ENCODE measurements around the gene FAM20C. TPM values are rescaled to one million over a fixed set of nuclear protein-coding genes. Genes with fewer than 3 reads are reported as not detected.

FAM20C gene
- total RNA-seq, 1 experiment from 2014 or later, result 62.4 TPM

DNA sequence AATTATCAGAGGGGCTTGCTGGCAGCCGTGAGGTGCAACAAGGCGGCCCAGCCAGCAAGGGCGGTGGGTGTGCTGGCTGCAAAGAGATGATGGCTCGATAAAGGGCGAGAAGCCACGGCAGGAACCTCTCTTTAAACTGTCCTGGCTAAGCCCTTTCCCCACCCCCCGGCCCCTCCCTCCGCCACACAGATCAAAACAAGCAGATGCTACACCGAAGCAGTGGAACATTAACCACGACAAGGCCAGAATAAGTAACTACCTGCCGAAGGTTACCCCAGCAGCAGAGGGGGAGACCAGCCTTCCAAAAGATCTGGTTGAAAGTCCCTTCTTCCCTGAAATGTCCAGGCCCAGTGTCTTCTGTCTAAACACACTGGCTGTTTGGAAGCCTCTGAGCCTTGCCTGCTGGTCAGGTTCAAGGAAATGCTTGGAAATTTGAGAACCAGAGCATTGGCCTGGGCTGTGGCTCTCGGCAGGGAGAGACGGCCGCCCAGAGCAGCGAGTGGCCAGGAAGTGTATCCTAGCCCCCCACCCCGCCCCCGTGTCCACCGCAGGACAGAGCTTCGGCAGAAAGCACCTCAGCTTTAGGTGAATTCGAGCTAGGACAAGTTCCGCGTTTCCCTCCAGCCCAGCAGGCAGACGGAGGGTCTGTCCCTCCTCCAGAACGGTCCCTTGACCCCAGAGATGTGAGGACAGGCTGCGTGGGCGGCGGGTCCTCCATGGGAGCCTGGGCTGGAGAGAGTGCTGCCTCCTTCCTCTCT lies 2.1 kb downstream of the FAM20C start:
- no peak for TF ChIP-seq POLR2AphosphoS5 (IDR thresholded peaks at IDR 0.05; ENCODE audit: low read depth, low read length)
- TF ChIP-seq SIN3A (IDR thresholded peaks at IDR 0.05; ENCODE audit: borderline replicate concordance, insufficient read depth, low read depth, low read length), result no peak
- TF ChIP-seq, protein P1, sequence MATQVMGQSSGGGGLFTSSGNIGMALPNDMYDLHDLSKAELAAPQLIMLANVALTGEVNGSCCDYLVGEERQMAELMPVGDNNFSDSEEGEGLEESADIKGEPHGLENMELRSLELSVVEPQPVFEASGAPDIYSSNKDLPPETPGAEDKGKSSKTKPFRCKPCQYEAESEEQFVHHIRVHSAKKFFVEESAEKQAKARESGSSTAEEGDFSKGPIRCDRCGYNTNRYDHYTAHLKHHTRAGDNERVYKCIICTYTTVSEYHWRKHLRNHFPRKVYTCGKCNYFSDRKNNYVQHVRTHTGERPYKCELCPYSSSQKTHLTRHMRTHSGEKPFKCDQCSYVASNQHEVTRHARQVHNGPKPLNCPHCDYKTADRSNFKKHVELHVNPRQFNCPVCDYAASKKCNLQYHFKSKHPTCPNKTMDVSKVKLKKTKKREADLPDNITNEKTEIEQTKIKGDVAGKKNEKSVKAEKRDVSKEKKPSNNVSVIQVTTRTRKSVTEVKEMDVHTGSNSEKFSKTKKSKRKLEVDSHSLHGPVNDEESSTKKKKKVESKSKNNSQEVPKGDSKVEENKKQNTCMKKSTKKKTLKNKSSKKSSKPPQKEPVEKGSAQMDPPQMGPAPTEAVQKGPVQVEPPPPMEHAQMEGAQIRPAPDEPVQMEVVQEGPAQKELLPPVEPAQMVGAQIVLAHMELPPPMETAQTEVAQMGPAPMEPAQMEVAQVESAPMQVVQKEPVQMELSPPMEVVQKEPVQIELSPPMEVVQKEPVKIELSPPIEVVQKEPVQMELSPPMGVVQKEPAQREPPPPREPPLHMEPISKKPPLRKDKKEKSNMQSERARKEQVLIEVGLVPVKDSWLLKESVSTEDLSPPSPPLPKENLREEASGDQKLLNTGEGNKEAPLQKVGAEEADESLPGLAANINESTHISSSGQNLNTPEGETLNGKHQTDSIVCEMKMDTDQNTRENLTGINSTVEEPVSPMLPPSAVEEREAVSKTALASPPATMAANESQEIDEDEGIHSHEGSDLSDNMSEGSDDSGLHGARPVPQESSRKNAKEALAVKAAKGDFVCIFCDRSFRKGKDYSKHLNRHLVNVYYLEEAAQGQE (IDR thresholded peaks at IDR 0.05; ENCODE audit: insufficient read depth in 1 of 2, low read depth in 2 of 2, low read length in 1 of 2), result no peak
- no peak for TF ChIP-seq TCF7L2 (IDR thresholded peaks at IDR 0.05; ENCODE audit: low read depth, low read length)
- TF ChIP-seq, protein P2, sequence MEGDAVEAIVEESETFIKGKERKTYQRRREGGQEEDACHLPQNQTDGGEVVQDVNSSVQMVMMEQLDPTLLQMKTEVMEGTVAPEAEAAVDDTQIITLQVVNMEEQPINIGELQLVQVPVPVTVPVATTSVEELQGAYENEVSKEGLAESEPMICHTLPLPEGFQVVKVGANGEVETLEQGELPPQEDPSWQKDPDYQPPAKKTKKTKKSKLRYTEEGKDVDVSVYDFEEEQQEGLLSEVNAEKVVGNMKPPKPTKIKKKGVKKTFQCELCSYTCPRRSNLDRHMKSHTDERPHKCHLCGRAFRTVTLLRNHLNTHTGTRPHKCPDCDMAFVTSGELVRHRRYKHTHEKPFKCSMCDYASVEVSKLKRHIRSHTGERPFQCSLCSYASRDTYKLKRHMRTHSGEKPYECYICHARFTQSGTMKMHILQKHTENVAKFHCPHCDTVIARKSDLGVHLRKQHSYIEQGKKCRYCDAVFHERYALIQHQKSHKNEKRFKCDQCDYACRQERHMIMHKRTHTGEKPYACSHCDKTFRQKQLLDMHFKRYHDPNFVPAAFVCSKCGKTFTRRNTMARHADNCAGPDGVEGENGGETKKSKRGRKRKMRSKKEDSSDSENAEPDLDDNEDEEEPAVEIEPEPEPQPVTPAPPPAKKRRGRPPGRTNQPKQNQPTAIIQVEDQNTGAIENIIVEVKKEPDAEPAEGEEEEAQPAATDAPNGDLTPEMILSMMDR (IDR thresholded peaks at IDR 0.05), result no peak
- POLR2A ChIA-PET, result no interaction called here
- in situ Hi-C loops (cut with HindIII; ENCODE audit: low pct_unique_long_range_greater_than_20kb, low sequenced_read_pairs), result no loop called here
- Histone ChIP-seq H3K9me3 (ENCODE audit: control insufficient read depth, insufficient read depth, low read depth, low read length) (no peaks in the 10 kb centered on the region), H3K27ac (ENCODE audit: low read length) (peak overlapping the region; percentile 23), H3K4me1 (ENCODE audit: control insufficient read depth, insufficient read depth, low read length) (peaks cover 16% of the 10 kb centered on the region), H3K27me3 (ENCODE audit: control insufficient read depth, insufficient read depth, low read length) (no peaks in the 10 kb centered on the region), H3K36me3 (ENCODE audit: control insufficient read depth, insufficient read depth, low read length) (peaks cover 2% of the 10 kb centered on the region; the same call in 1 of the 2 replicates), H3K4me3 (ENCODE audit: low read depth in 2 of 2, low read length in 2 of 2) (peak overlapping the region; percentile 63 to 78)
- BruUV-seq (replicated peaks), result no TSS peak
- CTCF ChIA-PET, result interaction anchor here (0.6 kb wide), 2 partner anchors 20 to 130 kb away, joined by 3 to 6 read pairs; no protein-coding TSS in a partner anchor
- DNase-seq (ENCODE audit: low read depth, low spot score), result no peak
- no peak for ATAC-seq
- intact Hi-C loops (cut with micrococcal nuclease; ENCODE audit: unreplicated experiment), result no loop called here

DNA sequence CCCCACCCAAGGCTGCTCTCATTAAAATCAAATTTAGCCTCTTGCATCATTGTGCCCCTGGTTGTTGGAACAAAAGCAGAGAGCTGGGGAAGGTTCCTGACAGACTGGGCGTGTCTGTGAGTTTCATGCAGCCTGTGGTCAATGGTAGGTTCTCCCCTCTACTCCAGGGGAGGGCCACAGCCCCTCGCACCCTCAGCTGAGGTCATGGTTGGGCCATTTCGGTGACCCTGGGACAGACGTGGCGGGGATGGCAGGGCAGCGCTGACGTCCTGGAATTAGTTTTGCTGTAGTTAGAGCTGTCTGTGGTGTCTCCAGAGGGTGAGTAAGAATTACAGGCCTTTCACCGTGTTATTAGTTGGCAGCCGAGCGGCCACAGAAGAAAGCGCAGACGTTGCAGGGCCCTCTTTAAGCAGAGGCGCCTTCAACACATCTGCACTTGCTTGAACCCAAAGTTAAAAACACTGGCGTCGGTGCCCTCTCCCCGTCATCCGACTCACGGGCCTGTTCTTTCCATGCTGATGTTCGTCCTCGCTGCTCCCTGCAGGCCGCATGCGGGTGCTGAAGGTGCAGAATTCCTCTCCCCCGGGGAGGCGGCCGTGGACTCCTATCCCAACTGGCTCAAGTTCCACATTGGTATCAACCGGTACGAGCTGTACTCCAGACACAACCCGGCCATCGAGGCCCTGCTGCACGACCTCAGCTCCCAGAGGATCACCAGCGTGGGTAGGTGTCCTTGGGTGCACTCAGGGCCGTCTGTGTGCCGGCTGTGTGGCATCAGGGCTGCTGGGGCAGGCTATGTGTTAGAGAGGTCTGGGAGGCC lies 2.8 kb downstream of the FAM20C start:
- peak overlapping the region; percentile 63 to 78 for H3K4me3 ChIP-seq (ENCODE audit: low read depth in 2 of 2, low read length in 2 of 2)
- CTCF ChIA-PET, result interaction anchor here (0.6 kb wide), 2 partner anchors 21 to 131 kb away, joined by 3 to 6 read pairs; no protein-coding TSS in a partner anchor
- H3K27ac ChIP-seq (ENCODE audit: low read length), result peak overlapping the region; percentile 23; the same call in 1 of the 2 replicates
- in situ Hi-C loops (cut with HindIII; ENCODE audit: low pct_unique_long_range_greater_than_20kb, low sequenced_read_pairs) (no loop called here), intact Hi-C loops (cut with micrococcal nuclease; ENCODE audit: unreplicated experiment) (no loop called here)
- BruUV-seq (replicated peaks), result no TSS peak
- POLR2A ChIA-PET, result no interaction called here
- peaks cover 16% of the 10 kb centered on the region for H3K4me1 ChIP-seq (ENCODE audit: control insufficient read depth, insufficient read depth, low read length)
- no peaks in the 10 kb centered on the region for H3K9me3 ChIP-seq (ENCODE audit: control insufficient read depth, insufficient read depth, low read depth, low read length)
- H3K36me3 ChIP-seq (ENCODE audit: control insufficient read depth, insufficient read depth, low read length), result peaks cover 2% of the 10 kb centered on the region; the same call in 1 of the 2 replicates
- TF ChIP-seq, protein P1 (IDR thresholded peaks at IDR 0.05; ENCODE audit: insufficient read depth in 1 of 2, low read depth in 2 of 2, low read length in 1 of 2), result no peak
- TF ChIP-seq TCF7L2 (IDR thresholded peaks at IDR 0.05; ENCODE audit: low read depth, low read length) (no peak), POLR2AphosphoS5 (IDR thresholded peaks at IDR 0.05; ENCODE audit: low read depth, low read length) (no peak), SIN3A (IDR thresholded peaks at IDR 0.05; ENCODE audit: borderline replicate concordance, insufficient read depth, low read depth, low read length) (no peak)
- TF ChIP-seq, protein P2 (IDR thresholded peaks at IDR 0.05), result no peak
- DNase-seq (ENCODE audit: low read depth, low spot score), result no peak
- ATAC-seq, result no peak
- H3K27me3 ChIP-seq (ENCODE audit: control insufficient read depth, insufficient read depth, low read length), result no peaks in the 10 kb centered on the region

Measured in Panc1 (cell line).